ENCODE measurements around the gene C9orf85.

- TF ChIP-seq JUN (IDR thresholded peaks at IDR 0.05) (no peak), KDM1A (IDR thresholded peaks at IDR 0.05; ENCODE audit: low read depth) (no peak), PHF8 (IDR thresholded peaks at IDR 0.05; ENCODE audit: borderline replicate concordance, low read depth) (no peak), EP300 (IDR thresholded peaks at IDR 0.05) (no peak), ESRRA (IDR thresholded peaks at IDR 0.05; ENCODE audit: borderline replicate concordance, low read length) (no peak), RCOR1 (IDR thresholded peaks at IDR 0.05; ENCODE audit: low read depth, low read length) (no peak)
- TF ChIP-seq, protein P1, sequence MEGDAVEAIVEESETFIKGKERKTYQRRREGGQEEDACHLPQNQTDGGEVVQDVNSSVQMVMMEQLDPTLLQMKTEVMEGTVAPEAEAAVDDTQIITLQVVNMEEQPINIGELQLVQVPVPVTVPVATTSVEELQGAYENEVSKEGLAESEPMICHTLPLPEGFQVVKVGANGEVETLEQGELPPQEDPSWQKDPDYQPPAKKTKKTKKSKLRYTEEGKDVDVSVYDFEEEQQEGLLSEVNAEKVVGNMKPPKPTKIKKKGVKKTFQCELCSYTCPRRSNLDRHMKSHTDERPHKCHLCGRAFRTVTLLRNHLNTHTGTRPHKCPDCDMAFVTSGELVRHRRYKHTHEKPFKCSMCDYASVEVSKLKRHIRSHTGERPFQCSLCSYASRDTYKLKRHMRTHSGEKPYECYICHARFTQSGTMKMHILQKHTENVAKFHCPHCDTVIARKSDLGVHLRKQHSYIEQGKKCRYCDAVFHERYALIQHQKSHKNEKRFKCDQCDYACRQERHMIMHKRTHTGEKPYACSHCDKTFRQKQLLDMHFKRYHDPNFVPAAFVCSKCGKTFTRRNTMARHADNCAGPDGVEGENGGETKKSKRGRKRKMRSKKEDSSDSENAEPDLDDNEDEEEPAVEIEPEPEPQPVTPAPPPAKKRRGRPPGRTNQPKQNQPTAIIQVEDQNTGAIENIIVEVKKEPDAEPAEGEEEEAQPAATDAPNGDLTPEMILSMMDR (IDR thresholded peaks at IDR 0.05) = no peak
Measured at GRCh38 chr9:71878327-71879274, 32.8 kb upstream of the C9orf85 start.
